OCI-LY3 (cell line): ENCODE measurements around the gene ESRRA.
A peak's percentile ranks its signal among the peaks of the same experiment; 100 is the strongest.

ENCODE experiments used
- H2AFZ ChIP-seq: fragments of 200-600, 300-600 bp; shearing (Covaris generic); 2 replicates; pipeline ENCODE4 v1.6.0; 2014; ENCODE audit warnings: antibody characterized with exemption, low read depth, low read length
- H3K27ac ChIP-seq: fragments of 200-600, 300-600 bp; sonication (generic); 2 replicates; pipeline ENCODE4 v1.5.1; 2014; ENCODE audit warnings: mild to moderate bottlenecking, low read length, moderate library complexity, mixed read lengths
- H3K27me3 ChIP-seq: fragments of 200-600, 300-600 bp; sonication (generic); 2 replicates; pipeline ENCODE4 v1.6.1; 2014; ENCODE audit warnings: low read depth, low read length, mixed read lengths
- H3K36me3 ChIP-seq: fragments of 200-600, 300-600 bp; sonication (generic); replicated peaks from 2 replicates; pipeline ENCODE3; 2014; ENCODE audit warnings: low read depth, low read length, mixed read lengths
- H3K4me1 ChIP-seq: fragments of 300-600, 200-600 bp; sonication (generic); 2 replicates; pipeline ENCODE4 v1.6.1; 2014; ENCODE audit warnings: low read length, mixed read lengths
- H3K4me2 ChIP-seq: fragments of 200-600, 300-600 bp; sonication (generic); 2 replicates; pipeline ENCODE4 v1.6.1; 2014; ENCODE audit warnings: low read length, mixed read lengths
- H3K4me3 ChIP-seq: fragments of 300-600, 200-600 bp; sonication (generic); 2 replicates; pipeline ENCODE4 v1.5.1; 2014; ENCODE audit warnings: antibody characterized with exemption, mild to moderate bottlenecking, low read length, moderate library complexity
- H3K79me2 ChIP-seq: fragments of 300-600, 200-600 bp; shearing (Covaris generic); 2 replicates; pipeline ENCODE4 v1.6.1; 2014; ENCODE audit warnings: mild to moderate bottlenecking, low read length, mixed read lengths
- H3K9ac ChIP-seq: fragments of 300-600, 200-600 bp; shearing (Covaris generic); 2 replicates; pipeline ENCODE4 v1.6.0; 2014; ENCODE audit warnings: mild to moderate bottlenecking, low read length, moderate library complexity
- H3K9me3 ChIP-seq: fragments of 200-600, 300-600 bp; shearing (Covaris generic); 2 replicates; pipeline ENCODE4 v1.6.1; 2014; ENCODE audit warnings: low read length, mixed read lengths; ENCODE audit not compliant: insufficient read depth
- H4K20me1 ChIP-seq: fragments of 200-600, 300-600 bp; sonication (generic); 2 replicates; pipeline ENCODE4 v1.6.1; 2016; ENCODE audit warnings: low read length, mixed read lengths; ENCODE audit not compliant: insufficient read depth
- EZH2phosphoT487 ChIP-seq: fragments of 200-600 bp; shearing (Covaris generic); IDR thresholded peaks from 2 replicates; pipeline ENCODE4 v1.6.1; 2018; ENCODE audit warnings: antibody characterized with exemption, mixed run types, low read depth
- TF ChIP-seq, protein P1 (sequence below): fragments of 200-600, 300-600 bp; sonication (generic); IDR thresholded peaks from 2 replicates; pipeline ENCODE4 v1.5.1; 2014; ENCODE audit warnings: antibody characterized with exemption, low read length, low read depth

The ESRRA gene

DNA sequence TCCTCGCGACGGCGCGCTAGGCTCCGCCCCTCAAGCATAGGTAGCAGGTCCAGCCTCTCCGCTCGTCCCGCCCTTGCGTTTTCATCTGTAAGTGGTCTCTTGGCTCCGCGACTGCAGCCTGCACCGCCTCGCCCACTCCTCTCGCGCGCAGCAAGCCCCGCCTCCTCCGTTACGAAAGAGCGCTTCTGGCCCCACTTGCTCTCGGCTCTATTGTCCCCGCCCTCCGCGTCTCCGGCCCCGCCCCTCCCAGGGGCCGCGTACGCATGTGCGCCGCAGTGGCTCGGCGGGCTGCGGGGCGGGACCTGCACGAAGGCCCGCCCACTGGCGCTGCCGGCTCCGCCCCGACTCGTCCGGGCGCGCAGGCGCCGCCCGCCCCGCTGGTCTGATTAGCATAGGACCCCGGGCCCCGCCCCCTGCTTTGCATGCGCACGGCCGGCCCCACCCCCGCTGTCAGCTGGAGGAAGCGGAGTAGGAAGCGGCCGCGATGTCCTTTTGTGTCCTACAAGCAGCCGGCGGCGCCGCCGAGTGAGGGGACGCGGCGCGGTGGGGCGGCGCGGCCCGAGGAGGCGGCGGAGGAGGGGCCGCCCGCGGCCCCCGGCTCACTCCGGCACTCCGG lies at the start of gene ESRRA:
Gene ESRRA (plus strand): TSS at position 450 of the 616 bp plus-strand sequence. CDS start 1,656 bp downstream, outside the sequence.
- no peaks in the 10 kb centered on the region for H4K20me1 ChIP-seq
- peaks cover 3% of the 10 kb centered on the region for H3K36me3 ChIP-seq
- H3K27me3 ChIP-seq = no peaks in the 10 kb centered on the region
- peaks cover 22% of the 10 kb centered on the region for H3K4me1 ChIP-seq
- H2AFZ ChIP-seq = peak within 1 kb of the TSS; percentile 73
- peak within 1 kb of the TSS; percentile 90 for H3K4me2 ChIP-seq
- peaks cover 32% of the 10 kb centered on the region for H3K79me2 ChIP-seq
- peak within 1 kb of the TSS; percentile 98 for H3K9ac ChIP-seq
- no peaks in the 10 kb centered on the region for H3K9me3 ChIP-seq
- TF ChIP-seq EZH2phosphoT487 = no peak
- TF ChIP-seq, protein P1, sequence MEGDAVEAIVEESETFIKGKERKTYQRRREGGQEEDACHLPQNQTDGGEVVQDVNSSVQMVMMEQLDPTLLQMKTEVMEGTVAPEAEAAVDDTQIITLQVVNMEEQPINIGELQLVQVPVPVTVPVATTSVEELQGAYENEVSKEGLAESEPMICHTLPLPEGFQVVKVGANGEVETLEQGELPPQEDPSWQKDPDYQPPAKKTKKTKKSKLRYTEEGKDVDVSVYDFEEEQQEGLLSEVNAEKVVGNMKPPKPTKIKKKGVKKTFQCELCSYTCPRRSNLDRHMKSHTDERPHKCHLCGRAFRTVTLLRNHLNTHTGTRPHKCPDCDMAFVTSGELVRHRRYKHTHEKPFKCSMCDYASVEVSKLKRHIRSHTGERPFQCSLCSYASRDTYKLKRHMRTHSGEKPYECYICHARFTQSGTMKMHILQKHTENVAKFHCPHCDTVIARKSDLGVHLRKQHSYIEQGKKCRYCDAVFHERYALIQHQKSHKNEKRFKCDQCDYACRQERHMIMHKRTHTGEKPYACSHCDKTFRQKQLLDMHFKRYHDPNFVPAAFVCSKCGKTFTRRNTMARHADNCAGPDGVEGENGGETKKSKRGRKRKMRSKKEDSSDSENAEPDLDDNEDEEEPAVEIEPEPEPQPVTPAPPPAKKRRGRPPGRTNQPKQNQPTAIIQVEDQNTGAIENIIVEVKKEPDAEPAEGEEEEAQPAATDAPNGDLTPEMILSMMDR = no peak
- H3K4me3 ChIP-seq = peak within 1 kb of the TSS; percentile 92
- peak within 1 kb of the TSS; percentile 93 for H3K27ac ChIP-seq

GRCh38 chr11:64256300-64256699 lies 49.0 kb upstream of the ESRRA start:
- no peak overlapping the region for H3K27ac ChIP-seq
- no peaks in the 10 kb centered on the region for H3K27me3 ChIP-seq
- no peak overlapping the region for H3K9ac ChIP-seq
- H4K20me1 ChIP-seq = peaks cover 11% of the 10 kb centered on the region; the same call in 1 of the 2 replicates
- no peak overlapping the region for H3K4me2 ChIP-seq
- TF ChIP-seq EZH2phosphoT487 = no peak
- TF ChIP-seq, protein P1 = no peak
- no peak overlapping the region for H2AFZ ChIP-seq
- H3K9me3 ChIP-seq = no peaks in the 10 kb centered on the region
- H3K79me2 ChIP-seq = peaks cover 22% of the 10 kb centered on the region
- H3K4me1 ChIP-seq = peaks cover 33% of the 10 kb centered on the region
- no peak overlapping the region for H3K4me3 ChIP-seq
- peaks cover 37% of the 10 kb centered on the region for H3K36me3 ChIP-seq

DNA sequence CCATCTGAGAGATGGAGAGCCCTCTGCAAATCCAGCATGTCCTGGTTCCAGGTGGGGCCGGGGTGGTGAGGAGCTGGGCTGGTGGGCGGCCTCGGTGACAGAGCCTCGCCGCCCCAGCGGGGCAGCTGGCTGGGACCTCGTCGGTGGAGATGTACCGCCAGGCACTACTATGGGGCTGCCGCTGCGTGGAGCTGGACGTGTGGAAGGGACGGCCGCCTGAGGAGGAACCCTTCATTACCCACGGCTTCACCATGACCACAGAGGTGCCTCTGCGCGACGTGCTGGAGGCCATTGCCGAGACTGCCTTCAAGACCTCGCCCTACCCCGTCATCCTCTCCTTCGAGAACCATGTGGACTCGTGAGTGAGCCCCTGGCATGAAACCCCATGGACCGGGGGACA lies 47.0 kb upstream of the ESRRA start:
- Histone ChIP-seq H2AFZ (no peak overlapping the region), H3K9ac (no peak overlapping the region), H3K4me1 (peaks cover 23% of the 10 kb centered on the region), H3K27me3 (no peaks in the 10 kb centered on the region), H3K27ac (no peak overlapping the region), H4K20me1 (0 out of 2 replicates have a peak, but pooled peaks cover 5% of the 10 kb centered on the region), H3K4me3 (no peak overlapping the region), H3K4me2 (no peak overlapping the region), H3K79me2 (peaks cover 4% of the 10 kb centered on the region), H3K9me3 (no peaks in the 10 kb centered on the region), H3K36me3 (peaks cover 56% of the 10 kb centered on the region)
- TF ChIP-seq, protein P1 = no peak
- no peak for TF ChIP-seq EZH2phosphoT487

GRCh38 chr11:64258946-64259532 lies 46.3 kb upstream of the ESRRA start:
- H3K4me3 ChIP-seq = no peak overlapping the region
- no peak overlapping the region for H2AFZ ChIP-seq
- no peaks in the 10 kb centered on the region for H3K9me3 ChIP-seq
- peak overlapping the region; percentile 42; the same call in 1 of the 2 replicates for H3K9ac ChIP-seq
- TF ChIP-seq EZH2phosphoT487 = no peak
- TF ChIP-seq, protein P1 = no peak
- peak overlapping the region; percentile 74 for H3K27ac ChIP-seq
- no peaks in the 10 kb centered on the region for H4K20me1 ChIP-seq
- no peaks in the 10 kb centered on the region for H3K79me2 ChIP-seq
- no peaks in the 10 kb centered on the region for H3K27me3 ChIP-seq
- peaks cover 59% of the 10 kb centered on the region for H3K36me3 ChIP-seq
- peak overlapping the region; percentile 38; the same call in 1 of the 2 replicates for H3K4me2 ChIP-seq
- H3K4me1 ChIP-seq = peaks cover 19% of the 10 kb centered on the region
